Central memory CD4-positive, alpha-beta T cell (primary cell): Measurements from ENCODE around the gene LRRC36.

Source experiments
- DNase-seq: peaks from one replicate; pipeline ENCODE4 v3.0.0; 2022
- total RNA-seq, 3 experiments: gene quantifications; one replicate each; lab custom pipeline; 2026; lab: John Stamatoyannopoulos, UW

The LRRC36 gene, protein sequence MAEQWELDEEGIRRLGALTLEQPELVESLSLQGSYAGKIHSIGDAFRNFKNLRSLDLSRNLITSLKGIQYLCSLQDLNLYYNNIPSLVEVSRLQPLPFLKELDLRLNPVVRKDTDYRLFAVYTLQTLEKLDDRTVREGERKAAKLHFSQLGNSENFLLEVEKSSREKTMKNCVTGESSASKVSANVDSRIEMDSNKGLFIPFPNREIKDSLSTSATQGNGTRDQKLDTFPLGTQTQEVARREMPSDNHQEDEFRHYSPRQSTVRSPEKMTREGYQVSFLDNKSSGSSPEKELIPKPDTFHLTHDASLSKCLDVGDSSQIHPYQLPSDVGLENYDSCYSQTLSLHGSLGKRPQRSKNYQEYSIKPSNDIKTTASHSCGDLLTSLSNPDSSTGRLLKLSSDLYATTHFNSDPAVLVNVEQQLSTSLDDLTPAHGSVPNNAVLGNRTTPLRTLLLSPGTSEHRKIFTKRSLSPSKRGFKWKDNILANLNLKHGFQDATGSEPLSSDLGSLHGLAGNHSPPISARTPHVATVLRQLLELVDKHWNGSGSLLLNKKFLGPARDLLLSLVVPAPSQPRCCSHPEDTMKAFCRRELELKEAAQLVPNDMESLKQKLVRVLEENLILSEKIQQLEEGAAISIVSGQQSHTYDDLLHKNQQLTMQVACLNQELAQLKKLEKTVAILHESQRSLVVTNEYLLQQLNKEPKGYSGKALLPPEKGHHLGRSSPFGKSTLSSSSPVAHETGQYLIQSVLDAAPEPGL
- total RNA-seq: 0 to 0.14 (median 0) reads per million in 3 experiments

DNA sequence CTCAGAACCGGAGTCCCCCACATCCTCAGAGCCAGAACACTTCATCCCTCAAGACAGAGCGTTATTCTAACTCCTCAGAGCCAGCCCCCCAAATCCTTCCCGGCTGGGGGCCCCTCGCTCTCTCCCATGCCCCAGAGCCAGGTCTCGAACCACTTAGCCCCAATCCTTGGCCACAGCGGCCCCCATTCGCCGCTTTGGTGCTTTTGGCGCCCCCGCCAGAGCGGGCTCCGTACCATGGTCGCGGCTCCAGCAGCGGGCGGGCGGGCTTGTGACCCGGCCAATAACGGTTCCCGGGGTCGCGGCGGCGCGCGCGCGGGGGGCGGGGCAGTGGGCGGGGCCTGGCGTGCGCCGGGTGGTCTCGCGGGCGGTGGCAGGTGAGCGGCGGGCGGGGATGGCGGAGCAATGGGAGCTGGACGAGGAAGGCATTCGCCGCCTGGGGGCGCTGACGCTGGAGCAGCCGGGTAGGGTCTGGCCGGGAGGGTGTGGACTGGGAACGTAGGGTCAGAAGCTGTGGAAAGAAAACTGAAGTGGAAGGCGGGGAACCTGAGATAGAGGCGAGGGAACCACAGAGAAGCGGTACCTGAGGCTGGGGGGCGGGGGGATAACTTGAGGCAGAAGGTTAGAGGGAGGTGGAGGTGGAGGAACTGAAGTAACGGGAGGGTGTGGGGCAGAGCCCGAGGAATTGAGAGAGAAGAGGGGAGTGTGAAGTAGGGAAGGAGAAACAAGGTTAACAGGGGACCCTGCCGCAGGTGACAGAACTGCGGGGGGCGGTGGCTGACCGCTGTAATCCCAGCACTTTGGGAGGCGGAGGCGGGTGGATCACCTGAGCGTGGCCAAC lies at the start of gene LRRC36, which contains the start of gene KCTD19:
TSS of gene LRRC36 (plus strand) at position 344 of the 838 bp plus-strand sequence. CDS start at position 392, 48 bp downstream.
TSS of gene KCTD19 (minus strand) at position 270 of the 838 bp plus-strand sequence. CDS start at position 236, 34 bp downstream.
- peak; percentile 7 for DNase-seq

DNA sequence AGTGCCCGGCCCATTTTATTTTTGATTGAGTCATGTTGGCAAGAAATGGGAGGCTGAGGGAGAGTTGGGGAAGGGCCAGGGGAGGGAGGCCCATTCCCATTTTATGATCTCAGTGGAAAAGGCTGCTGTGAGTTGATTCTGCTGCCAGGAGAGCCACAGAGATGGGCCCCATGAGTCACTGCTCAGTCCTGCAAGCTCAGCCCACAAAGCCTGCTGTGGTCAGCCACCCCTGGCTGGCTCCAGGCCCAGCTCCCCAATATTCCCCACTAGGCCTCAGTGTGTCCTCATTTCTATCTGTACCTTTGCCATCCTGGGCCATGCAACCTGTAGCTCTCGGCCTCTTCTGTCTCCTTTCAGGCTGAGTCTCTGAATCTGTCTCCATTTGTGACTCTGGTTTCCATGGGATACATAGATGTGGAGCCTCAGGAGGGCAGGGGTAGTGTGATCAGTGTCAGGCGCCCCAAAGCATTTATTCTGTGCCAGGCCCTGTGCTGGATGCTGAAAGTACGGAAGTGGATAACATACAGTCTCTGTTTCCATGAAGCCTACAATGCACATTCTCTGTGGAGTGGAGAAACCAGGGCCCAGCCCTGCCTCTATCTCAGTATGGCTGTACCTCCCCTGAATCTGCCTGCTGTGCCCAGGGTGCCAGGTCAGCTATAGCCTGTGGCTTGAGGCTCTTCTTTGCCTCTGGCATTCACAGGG lies 49.2 kb upstream of the LRRC36 start:
- no peak for DNase-seq

DNA sequence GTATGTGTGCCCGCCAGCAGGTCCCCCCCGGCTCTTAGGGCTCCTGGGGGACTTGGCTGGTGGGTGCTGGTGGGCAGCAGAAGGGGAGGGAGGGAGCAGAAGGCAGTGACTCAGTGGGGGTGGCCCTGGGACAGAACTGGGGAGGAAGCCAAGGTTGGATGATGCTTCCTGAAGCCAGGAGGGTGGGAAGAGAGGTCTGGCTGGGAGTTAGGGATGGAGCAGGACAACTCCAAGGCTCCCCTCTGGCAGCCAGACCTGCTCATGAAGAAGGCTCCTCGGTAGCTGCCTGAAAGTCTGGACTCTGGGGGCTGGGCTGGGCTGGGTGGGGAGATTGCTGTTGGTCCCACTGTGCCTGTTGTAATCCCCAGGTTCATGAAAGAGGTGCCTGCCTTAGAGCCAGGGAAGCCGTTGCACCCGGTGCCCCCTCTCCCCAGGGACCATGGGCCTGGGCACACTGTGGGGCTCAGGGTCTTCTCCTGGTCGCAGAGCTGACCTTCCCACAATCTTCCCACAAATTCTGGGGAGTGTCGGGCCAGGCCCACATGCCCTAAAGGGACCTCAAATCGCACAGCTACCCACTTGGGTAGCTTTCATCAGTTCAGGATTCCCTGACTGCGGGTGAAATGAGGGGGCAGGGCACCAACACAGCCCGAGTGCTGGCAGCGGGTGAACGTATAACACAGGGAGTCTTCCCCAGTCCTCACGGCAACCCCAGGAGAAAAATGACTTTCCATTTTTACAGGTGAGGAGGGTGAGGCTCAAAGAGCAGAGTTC lies 48.4 kb upstream of the LRRC36 start:
- no peak for DNase-seq

DNA sequence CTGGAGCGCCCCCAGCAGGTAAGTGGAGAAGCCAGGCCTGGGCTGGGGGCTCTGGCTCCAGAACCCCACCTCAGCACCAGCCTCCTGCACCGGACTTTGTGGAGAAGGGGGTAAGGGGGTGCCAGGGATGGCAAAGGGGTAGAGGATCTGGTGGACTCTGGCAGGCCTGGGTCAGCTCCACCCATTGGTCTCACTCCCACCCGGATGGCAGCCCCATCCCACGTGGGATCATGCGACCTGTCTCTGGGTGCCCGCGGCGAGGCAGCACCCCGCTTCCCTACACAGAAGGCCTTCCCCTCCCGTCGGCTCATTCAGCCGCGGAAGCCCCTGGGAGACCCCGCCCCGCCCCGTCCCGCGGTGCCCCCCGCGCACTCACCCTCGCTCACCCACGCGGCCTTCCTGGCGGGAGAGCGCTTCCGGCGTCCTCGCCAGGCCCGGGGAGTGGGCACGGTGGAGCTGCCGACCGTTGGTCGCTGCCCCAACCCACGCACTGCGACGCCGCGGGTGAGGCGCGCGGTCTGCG lies 47.8 kb upstream of the LRRC36 start:
- peak; percentile 32 for DNase-seq

DNA sequence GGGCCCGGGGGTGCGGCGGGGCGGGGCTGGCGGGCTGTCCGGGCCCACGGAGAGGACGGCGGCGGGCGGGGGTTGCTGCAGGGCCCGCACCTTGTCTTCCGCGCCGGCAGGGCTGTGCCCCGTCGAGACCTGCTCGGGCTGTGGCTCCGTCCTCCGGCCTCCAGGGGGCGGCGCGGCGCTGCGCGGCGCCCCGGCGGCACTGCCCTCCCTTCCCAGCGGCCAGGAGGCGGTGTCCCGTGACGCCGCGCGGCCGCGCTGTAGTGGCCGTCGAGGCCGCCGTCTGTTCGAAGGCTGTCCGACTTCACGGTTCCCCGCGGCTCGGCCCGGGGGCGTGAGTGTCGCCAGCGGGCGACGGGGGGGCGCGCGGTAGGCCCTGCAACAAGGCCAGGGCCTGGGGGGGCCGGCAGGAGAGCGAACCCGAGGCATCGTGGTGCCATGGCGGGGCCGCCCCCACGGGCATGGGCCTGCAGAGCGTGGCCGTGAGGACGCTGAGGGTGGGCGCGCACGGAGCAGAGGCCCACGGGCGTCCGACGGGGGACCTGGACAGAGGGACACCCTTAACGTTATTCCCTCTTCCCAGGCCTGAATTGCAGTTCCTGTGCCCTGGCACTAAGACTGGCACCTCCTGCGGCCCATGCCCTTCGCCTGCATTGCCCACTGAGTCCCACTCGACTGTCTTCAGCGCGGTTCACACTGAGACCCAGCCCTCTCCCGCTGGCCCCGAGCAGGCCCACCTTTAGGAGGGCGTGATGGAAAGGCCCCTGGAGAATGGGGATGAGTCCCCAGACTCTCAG lies 47.1 kb upstream of the LRRC36 start, which contains the start of gene PLEKHG4:
TSS of gene PLEKHG4 (plus strand) at position 237 of the 794 bp plus-strand sequence. CDS start at position 750, 513 bp downstream.
- peak; percentile 72 for DNase-seq

DNA sequence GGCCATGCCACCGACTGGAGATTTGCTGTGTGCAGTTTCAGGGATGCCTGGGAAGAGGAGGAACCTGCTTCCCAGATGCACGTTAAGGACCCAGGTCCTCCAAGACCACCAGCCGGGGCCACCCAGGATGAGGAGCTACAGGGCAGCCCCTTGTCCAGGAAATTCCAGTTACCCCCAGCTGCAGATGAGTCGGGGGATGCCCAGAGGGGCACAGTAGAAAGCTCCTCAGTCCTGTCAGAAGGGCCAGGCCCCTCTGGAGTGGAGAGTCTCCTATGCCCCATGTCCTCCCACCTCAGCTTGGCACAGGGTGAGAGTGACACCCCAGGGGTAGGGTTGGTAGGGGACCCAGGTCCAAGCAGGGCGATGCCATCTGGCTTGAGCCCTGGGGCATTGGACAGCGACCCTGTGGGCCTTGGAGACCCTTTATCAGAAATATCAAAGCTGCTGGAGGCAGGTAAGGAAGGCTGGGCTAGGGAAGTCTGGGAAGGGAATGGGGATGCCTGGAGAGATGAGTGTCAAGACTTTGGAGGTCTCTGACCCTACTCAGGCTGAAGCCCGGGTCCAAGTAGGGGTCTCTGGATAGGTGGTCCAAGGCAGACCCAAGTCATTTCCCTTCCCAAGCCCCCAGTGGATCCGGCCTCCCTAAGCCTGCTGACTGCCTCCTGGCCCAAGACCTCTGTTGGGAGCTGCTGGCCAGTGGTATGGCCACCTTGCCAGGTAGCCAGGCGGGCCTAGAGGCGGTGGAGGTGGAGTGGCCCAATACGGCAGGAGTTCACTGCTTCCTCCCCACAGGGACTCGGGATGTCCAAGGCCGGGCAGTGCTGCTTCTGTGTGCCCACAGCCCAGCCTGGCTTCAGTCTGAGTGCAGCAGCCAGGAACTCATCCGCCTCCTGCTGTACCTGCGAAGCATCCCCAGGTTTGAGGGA lies 46.3 kb upstream of the LRRC36 start:
- DNase-seq: no peak

DNA sequence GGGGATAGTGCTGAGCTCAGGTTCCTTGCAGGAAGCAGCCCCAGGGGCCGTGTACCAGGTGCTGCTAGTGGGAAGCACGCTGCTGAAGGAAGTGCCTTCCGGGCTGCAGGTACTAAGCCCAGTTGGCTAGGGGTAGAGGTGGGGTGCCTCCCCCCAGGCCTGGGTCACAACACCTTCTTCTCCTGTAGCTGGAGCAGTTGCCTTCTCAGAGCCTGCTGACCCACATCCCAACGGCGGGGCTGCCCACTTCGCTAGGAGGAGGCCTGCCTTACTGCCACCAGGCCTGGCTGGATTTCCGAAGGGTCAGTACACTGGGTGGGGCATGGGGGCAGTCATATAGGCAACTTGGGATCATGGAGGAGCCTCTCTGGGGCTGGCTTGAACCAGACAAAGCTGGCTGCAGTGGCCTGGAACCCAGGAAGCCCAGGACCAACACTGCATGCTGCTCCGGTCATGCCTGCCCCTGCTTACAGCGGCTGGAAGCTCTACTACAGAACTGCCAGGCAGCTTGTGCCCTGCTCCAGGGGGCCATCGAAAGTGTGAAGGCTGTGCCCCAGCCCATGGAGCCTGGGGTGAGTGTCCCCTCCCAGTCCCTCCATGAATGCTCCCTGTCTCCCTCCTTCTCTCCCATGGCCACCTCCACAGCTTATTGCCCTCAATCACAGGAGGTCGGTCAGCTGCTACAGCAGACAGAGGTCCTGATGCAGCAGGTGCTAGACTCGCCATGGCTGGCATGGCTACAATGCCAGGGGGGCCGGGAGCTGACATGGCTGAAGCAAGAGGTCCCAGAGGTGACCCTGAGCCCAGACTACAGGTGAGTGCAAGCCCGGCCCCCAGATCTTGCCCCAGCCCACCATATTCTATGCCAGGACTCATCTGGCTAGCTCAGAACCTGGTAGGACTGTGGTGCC lies 44.8 kb upstream of the LRRC36 start:
- no peak for DNase-seq

DNA sequence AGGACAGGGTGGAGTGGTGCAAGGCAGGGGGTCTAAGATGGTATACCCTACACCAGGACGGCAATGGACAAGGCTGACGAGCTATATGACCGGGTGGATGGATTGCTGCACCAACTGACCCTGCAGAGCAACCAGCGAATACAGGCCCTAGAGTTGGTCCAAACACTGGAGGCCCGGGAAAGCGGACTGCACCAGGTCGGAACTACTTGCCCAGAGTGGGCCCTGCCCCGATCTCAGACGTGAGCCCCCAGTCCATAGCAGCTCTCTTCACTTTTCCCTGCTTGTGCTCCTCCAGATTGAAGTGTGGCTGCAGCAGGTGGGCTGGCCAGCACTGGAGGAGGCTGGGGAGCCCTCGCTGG lies 44.2 kb upstream of the LRRC36 start:
- no peak for DNase-seq

DNA sequence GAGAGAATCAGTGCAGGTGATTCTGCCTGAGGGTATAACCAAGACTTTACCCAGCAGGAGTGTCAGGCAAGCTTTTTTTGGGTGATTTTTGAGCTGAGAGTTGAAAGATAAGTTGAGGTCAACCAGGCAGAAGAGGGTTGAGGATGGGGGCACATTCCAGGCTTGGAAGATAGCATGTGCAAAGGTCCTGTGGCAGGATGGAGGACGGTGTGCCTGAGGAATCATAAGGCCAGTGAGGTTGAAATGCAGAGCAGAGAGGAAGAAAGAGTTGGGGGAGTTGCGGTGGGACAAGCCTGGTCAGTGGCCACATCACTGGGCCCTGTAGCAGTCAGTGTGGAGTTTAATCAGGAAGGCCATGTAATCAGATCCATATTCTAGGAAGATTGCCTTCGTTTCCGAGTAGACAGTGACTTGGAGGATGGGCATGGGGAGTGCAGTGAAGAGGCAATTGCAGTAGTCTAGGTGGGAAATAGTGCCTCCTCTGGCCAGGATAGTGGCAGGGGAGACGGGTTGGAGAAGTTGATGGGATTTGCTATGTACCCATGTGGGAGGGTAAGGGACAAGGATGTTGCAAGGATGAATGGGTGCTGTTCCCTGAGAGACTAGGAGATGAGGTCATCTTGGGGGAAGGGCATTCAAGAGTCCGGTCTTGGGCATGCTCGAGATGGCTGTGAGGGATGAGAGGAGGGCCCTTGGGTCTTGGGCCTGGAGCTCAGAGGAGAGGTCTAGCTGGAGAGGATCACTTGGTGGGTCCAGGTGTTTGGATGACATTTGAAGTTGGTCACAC lies 43.4 kb upstream of the LRRC36 start:
- DNase-seq: no peak

DNA sequence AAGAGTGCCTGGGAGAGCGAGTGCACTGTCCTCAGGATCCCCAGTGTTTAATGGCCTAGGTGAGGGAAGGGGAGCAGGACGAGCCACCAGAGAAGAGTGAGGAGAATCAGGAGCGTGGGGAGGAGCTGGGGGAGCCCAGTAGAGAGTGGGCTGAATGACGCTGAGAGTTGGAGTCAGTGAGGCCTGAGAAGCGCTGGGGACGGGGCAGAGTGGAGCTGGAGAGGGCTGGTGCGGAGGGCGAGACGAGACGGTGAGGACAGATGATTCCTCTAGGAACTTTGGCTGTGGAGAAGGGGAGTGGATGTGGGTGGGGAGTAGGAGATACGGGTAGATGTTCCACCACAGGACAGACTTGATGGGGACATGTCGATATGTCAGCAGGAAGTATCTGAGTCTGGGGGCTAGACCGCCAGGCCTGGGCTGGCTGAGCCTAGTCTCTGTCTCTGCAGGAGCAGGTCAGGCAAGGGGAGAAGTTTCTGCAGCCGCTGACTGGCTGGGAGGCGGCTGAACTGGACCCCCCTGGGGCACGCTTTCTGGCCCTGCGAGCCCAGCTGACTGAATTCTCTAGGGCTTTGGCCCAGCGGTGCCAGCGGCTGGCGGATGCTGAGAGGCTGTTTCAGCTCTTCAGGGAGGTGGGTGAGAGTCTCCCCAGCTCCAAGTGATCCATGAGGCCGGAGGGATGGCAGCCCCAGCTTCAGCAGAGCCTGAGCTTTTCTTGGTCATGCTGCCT lies 42.6 kb upstream of the LRRC36 start:
- no peak for DNase-seq

DNA sequence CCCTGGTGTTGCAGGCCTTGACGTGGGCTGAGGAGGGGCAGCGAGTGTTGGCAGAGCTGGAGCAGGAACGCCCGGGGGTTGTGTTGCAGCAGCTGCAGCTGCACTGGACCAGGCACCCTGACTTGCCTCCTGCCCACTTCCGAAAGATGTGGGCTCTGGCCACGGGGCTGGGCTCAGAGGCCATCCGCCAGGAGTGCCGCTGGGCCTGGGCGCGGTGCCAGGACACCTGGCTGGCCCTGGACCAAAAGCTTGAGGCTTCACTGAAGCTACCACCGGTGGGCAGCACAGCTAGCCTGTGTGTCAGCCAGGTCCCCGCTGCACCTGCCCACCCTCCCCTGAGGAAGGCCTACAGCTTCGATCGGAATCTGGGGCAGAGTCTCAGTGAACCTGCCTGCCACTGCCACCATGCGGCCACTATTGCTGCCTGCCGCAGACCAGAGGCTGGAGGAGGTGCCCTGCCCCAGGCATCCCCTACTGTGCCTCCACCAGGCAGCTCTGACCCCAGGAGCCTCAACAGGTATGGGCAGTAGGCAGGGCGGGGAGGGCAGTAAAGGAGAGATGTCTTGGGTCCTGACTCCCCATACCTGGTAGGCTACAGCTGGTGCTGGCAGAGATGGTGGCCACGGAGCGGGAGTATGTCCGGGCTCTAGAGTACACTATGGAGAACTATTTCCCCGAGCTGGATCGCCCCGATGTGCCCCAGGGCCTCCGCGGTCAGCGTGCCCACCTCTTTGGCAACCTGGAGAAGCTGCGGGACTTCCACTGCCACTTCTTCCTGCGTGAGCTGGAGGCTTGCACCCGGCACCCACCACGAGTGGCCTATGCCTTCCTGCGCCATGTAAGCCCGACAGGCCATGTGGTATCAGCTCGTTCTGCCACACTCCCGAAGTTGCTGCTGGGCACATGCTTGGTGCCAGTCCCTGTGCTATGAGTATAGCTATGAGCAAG lies 41.6 kb upstream of the LRRC36 start:
- DNase-seq: no peak

DNA sequence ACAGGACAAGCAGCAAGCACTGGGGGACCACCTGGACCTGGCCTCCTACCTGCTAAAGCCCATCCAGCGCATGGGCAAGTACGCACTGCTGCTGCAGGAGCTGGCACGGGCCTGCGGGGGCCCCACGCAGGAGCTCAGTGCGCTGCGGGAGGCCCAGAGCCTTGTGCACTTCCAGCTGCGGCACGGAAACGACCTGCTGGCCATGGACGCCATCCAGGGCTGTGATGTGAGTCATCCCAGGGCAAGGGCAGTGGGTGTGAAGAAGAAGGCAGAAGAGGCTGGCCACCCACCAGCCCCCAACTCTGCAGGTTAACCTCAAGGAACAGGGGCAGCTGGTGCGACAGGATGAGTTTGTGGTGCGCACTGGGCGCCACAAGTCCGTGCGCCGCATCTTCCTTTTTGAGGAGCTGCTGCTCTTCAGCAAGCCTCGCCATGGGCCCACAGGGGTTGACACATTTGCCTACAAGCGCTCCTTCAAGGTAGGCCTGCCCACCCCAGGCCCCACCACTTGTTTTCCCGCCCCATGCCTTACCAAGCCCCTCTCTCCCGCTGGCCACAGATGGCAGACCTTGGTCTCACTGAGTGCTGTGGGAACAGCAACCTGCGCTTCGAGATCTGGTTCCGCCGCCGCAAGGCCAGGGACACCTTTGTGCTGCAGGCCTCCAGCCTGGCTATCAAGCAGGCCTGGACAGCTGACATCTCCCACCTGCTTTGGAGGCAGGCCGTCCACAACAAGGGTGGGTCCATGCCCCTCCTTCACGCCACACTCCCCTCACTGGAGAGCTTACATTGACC lies 40.0 kb upstream of the LRRC36 start:
- DNase-seq: no peak

DNA sequence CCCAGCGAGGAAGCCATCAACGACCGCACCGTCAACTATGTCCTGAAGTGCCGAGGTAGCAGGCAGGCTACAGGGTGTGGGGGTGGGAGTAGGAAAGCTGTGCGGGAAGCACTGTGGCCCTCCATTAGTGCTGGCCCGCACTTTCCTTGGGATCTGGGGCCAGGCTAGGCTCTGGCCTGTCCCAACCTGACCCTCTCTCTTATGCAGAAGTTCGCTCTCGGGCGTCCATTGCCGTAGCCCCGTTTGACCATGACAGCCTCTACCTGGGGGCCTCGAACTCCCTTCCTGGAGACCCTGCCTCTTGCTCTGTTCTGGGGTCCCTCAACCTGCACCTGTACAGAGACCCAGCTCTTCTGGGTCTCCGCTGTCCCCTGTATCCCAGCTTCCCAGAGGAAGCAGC lies 38.7 kb upstream of the LRRC36 start:
- no peak for DNase-seq

DNA sequence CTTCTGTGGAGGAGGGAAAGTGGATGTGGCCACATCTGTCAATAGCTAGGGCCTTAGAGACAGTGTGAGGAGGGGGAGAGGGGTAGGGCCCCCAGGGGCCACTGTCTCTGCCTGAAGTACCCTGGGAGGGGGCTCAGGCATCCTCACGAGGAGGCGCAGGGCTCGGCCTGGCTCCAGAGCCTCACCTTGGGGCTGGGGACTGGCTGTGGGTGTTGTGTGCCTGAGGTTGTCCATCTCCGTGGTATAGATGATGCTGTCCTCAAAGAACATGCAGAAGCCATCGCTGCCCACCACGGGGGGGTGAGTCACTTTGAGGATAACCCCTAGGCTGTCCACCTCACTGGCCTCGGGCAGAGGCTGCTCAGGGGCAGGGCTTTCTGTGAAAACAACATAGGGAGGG lies 35.2 kb upstream of the LRRC36 start:
- no peak for DNase-seq
